Activated CD4-positive, alpha-beta T cell treated with anti-CD3 and anti-CD28 coated beads, Interleukin-2, amount 10 ng/mL, durations not matched to agents 7 days and 5 days (primary cell): ENCODE results near the gene GPR15LG. TPM values are rescaled to one million over a fixed set of nuclear protein-coding genes. Genes with fewer than 3 reads are reported as not detected.
"Not testable (repeated sequence)": the region's sequence is repeated elsewhere in the genome, so short reads cannot be mapped to it uniquely, and the experiment has no call there.

ENCODE experiments used
- CTCF ChIA-PET: fragments of 350-600 bp; sonication (Branson Sonifier 250); formaldehyde crosslinking; loops from one replicate; lab custom pipeline; 2021; ENCODE audit warnings: antibody characterized with exemption; lab: Charles Lee
- POLR2A ChIA-PET: fragments of 350-600 bp; sonication (Branson Sonifier 250); formaldehyde crosslinking; loops from one replicate; lab custom pipeline; 2021; ENCODE audit warnings: antibody characterized with exemption; lab: Charles Lee
- DNase-seq: peaks from one replicate; pipeline ENCODE4 v3.0.0-alpha.2; 2020
- H3K27ac Mint-ChIP-seq: one replicate; pipeline ENCODE4 v1.8.0; 2021; ENCODE audit warnings: mild to moderate bottlenecking, moderate library complexity, mixed read lengths
- H3K27me3 Mint-ChIP-seq: one replicate; pipeline ENCODE4 v1.8.0; 2021; ENCODE audit warnings: mixed read lengths
- H3K36me3 Mint-ChIP-seq: one replicate; pipeline ENCODE4 v1.8.0; 2021; ENCODE audit warnings: low read depth, mixed read lengths
- H3K4me1 Mint-ChIP-seq: one replicate; pipeline ENCODE4 v1.8.0; 2021; ENCODE audit warnings: mixed read lengths
- H3K4me3 Mint-ChIP-seq: one replicate; pipeline ENCODE4 v1.8.0; 2021; ENCODE audit warnings: mild to moderate bottlenecking, moderate library complexity, mixed read lengths
- H3K9me3 Mint-ChIP-seq: one replicate; pipeline ENCODE4 v1.8.0; 2021; ENCODE audit warnings: mixed read lengths
- total RNA-seq, 2 experiments: library from RNA; stranded (reverse); gene quantifications; one replicate each; pipeline ENCODE4 v1.2.3, GENCODE V29; 2021

GPR15LG gene
- not detected for total RNA-seq

DNA sequence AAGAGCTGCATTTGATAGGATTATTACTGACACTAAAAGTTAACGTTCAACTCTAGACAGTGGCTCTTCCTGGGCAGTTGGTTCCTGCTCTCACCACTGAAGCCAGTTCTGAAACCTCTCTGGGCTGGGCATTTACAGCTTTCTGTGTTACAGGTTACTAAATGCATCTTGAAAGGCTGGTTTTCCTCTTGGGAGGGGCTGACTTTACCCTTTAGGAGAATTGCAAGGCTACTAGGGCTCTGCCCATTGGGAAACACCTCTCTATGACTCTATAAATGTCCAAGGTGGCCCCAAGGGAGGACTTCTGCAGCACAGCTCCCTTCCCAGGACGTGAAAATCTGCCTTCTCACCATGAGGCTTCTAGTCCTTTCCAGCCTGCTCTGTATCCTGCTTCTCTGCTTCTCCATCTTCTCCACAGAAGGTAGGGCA lies at the start of gene GPR15LG:
Gene GPR15LG, plus strand, starts transcription at position 301 of the 429 bp plus-strand sequence. Its CDS starts 51 bp downstream, at position 352.
- ChIA-PET POLR2A (no interaction called here), CTCF (interaction anchor here (1.4 kb wide), 1 partner anchor 26 kb away, joined by 4 read pairs; no protein-coding TSS in a partner anchor)
- Mint-ChIP-seq H3K36me3 (no peaks in the 10 kb centered on the region), H3K4me3 (no peak within 1 kb of the TSS), H3K9me3 (no peaks in the 10 kb centered on the region), H3K27me3 (no peaks in the 10 kb centered on the region), H3K4me1 (no peaks in the 10 kb centered on the region), H3K27ac (no peak within 1 kb of the TSS)
- DNase-seq, result no peak

DNA sequence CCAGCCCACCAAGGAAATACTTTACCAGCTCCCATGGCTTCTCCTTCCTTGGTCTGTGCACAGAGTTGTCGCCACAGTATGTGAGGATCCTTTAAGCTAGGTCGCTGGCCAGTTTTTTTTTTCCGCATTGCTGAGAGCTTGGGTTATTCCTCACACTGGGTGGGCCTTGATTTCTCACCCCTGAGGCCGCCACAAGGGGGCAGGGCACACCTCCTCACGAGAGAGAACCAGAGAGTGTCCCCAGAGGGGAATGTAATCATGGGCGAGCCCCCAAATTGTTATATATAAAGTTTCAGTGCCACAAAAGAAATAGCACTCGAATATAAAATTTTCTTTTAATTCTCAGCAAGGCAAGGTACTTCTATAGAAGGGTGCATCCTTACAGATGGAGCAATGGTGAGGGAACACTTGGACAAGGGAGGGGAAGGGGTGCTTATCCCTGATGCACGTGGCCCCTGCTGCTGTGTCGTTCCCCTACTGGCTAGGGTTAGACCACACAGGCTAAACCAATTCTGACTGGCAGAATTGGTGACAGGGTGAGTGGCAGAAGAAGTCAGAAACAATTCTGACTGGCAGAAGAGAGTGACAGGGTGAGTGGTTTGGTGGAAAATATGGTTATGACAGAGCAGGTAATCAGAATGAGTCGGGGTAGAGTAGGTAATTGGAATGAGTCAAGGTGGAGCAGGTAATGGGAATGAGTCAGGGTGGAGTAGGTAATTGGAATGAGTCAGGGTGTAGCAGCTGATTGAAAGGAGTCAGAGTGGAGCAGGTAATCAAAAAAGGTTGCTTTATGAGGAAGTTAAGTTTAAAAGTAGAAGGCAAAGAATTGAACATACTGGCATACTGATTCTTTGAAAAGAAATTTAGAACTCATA lies 47.5 kb upstream of the GPR15LG start:
- POLR2A ChIA-PET, H3K36me3 Mint-ChIP-seq, DNase-seq, H3K4me3 Mint-ChIP-seq, H3K4me1 Mint-ChIP-seq, H3K27ac Mint-ChIP-seq: not testable (repeated sequence)
- CTCF ChIA-PET, result interaction anchor here (2.3 kb wide), 1 partner anchor 12 kb away, joined by 7 read pairs; the partner anchor contains the start of gene GHITM
- Mint-ChIP-seq H3K27me3 (peaks cover 18% of the 10 kb centered on the region), H3K9me3 (peaks cover 13% of the 10 kb centered on the region)

DNA sequence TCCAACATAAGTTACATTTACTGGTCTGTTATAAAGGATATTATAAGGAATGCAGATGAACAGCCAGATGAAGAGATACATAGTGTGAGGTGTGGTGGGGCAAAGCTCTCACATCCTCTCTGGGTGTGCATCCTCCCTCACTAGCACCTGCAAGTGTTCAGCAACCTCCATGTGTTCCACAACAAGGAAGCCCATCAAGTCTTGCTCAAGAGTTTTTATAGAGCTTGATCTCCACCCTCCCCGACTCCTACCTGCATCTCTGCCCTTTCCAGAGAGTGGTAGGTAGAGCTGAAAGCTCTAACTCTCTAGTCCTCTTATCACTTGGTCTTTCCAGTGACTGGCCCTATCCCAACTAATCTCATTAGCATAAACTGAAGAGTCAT lies 46.8 kb upstream of the GPR15LG start:
- no peak overlapping the region for H3K4me3 Mint-ChIP-seq
- ChIA-PET POLR2A (no interaction called here), CTCF (interaction anchor here (2.3 kb wide), 1 partner anchor 12 kb away, joined by 7 read pairs; the partner anchor contains the start of gene GHITM)
- H3K4me1 Mint-ChIP-seq, result no peaks in the 10 kb centered on the region
- H3K9me3 Mint-ChIP-seq, result peaks cover 13% of the 10 kb centered on the region
- peaks cover 18% of the 10 kb centered on the region for H3K27me3 Mint-ChIP-seq
- no peaks in the 10 kb centered on the region for H3K36me3 Mint-ChIP-seq
- DNase-seq, result no peak
- no peak overlapping the region for H3K27ac Mint-ChIP-seq

DNA sequence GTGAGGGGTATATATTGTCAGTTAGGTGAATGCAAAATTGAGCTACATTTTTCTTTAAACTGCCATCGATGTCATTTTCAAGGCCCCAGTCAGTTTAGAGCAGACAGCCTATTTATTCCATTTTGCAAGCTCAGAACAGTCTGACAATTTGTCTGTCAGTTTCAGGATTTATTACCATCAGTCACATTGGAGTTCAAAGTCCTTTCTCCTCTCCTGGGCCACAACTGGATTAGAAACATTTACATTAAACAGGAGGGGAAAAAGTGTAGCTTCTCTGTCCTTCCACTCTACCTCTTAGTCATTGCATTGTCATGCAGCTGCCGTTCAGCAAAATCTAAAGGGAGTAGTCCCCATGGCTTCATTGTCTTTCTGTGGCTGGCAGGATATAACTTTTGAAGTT lies 37.8 kb upstream of the GPR15LG start:
- H3K4me3 Mint-ChIP-seq, result no peak overlapping the region
- H3K4me1 Mint-ChIP-seq, result peaks cover 17% of the 10 kb centered on the region
- ChIA-PET POLR2A (no interaction called here), CTCF (interaction anchor here (0.5 to 1.1 kb wide), 2 partner anchors 12 to 412 kb away, joined by 3 to 4 read pairs; no protein-coding TSS in a partner anchor)
- DNase-seq, result no peak
- H3K36me3 Mint-ChIP-seq, result no peaks in the 10 kb centered on the region
- no peak overlapping the region for H3K27ac Mint-ChIP-seq
- H3K27me3 Mint-ChIP-seq, result peaks cover 5% of the 10 kb centered on the region
- H3K9me3 Mint-ChIP-seq, result no peaks in the 10 kb centered on the region

DNA sequence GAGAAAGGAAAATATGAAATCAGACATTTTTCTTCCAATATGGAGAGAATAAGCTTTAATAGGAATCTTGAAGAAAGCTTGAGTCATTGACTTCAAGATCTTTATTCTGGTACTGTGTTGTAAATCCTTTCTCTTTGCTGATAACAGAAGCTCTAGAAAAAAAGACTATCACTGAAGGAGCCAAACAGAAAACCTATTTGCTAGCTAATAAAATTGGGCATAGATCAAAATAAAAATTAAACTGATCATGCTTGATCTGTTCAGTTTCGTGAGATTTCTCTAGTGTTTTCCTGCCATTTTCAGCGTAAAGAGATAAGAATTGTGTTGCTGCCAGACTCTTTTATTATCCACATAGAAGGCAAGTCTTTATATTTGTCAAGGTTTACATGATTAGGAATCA lies 35.8 kb upstream of the GPR15LG start:
- peaks cover 31% of the 10 kb centered on the region for H3K4me1 Mint-ChIP-seq
- H3K4me3 Mint-ChIP-seq, result peak overlapping the region; percentile 93
- H3K9me3 Mint-ChIP-seq, result no peaks in the 10 kb centered on the region
- ChIA-PET POLR2A (no interaction called here), CTCF (interaction anchor here (0.8 to 3.0 kb wide), 4 partner anchors 10 to 40 kb away, joined by 3 to 11 read pairs (median 6); no protein-coding TSS in a partner anchor)
- H3K27me3 Mint-ChIP-seq, result peaks cover 5% of the 10 kb centered on the region
- peak overlapping the region; percentile 99 for H3K27ac Mint-ChIP-seq
- peaks cover 9% of the 10 kb centered on the region for H3K36me3 Mint-ChIP-seq
- DNase-seq, result no peak

DNA sequence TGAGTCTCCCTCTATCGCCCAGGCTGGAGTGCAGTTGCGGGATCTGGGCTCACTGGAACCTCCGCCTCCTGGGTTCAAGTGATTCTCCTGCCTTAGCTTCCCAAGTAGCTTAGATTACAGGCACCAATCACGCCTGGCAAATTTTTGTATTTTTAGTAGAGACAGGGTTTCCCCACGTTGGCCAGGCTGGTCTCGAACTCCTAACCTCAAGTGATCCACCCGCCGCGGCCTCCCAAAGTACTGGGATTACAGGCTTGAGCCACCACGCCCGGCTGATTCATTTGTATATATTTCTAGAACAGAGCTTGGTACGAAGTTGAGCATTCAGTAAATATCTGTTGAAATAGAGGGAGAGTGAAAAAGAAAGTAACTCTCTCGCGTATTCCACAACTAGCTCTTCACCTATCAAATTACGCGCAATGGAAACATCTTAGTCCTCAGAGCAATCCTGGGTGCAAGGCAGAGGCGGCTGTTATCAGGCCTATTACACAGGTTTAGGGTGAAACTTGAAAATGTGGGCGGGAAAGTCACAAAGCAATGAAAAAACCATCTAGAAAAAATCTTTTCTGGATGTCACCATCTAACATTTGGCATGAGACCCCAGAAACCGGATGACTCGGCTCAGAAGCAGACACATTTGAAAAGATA lies 35.0 kb upstream of the GPR15LG start:
- H3K4me3 Mint-ChIP-seq, result peak overlapping the region; percentile 93
- peaks cover 31% of the 10 kb centered on the region for H3K4me1 Mint-ChIP-seq
- peak overlapping the region; percentile 99 for H3K27ac Mint-ChIP-seq
- H3K36me3 Mint-ChIP-seq, result peaks cover 16% of the 10 kb centered on the region
- H3K9me3 Mint-ChIP-seq, result no peaks in the 10 kb centered on the region
- CTCF ChIA-PET, result interaction anchor here (0.6 to 3.0 kb wide), 10 partner anchors 10 to 129 kb away, joined by 3 to 11 read pairs (median 4); no protein-coding TSS in a partner anchor
- DNase-seq, result peak; percentile 52
- POLR2A ChIA-PET, result interaction anchor here (0.6 to 1.0 kb wide), 2 partner anchors 9 to 17 kb away, joined by 4 read pairs; no protein-coding TSS in a partner anchor
- H3K27me3 Mint-ChIP-seq, result peaks cover 5% of the 10 kb centered on the region

DNA sequence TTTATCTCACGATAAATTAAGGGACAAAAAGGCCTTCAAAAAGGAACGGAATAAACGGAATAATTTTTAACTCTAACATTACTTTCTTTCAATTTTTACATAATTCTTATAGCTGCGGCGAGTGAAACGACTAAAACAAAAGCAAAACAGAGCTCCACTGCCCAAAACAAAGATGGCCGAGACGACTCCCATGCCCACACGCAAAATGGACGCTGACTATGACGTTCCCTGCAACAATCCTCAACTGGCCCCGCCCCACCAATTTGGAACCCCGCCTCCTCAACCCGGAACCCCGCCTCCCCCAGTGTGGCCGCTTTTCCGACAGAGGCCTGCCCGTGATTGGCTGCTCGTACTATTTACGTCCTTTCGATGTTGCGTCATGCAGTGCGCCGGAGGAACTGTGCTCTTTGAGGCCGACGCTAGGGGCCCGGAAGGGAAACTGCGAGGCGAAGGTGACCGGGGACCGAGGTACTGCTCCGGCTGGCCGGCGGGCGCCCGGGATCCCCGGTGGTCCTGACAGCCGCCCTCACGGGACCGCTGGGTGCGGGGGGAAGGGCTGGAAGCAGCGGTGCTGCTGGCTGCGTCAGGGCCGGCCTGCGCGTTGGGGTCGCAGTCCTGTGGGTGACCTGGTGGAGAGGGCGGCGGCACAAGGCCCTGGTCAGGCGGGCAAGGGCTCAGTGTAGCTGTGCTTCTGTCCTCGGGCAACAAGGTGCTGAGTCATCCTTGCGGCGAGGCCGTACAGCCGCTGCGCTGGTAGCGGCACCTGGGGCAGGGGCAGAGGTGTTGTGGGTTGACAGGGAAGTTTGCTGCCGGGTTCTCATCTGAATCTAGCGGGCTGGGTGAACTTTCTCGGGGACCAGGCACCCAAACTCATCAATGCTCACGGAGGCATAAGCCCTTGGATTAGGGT lies 34.2 kb upstream of the GPR15LG start, which contains the start of gene GHITM:
Gene GHITM, plus strand, starts transcription at position 384 of the 910 bp plus-strand sequence. CDS start 1,992 bp downstream, outside the sequence.
- no peaks in the 10 kb centered on the region for H3K9me3 Mint-ChIP-seq
- H3K27me3 Mint-ChIP-seq, result peaks cover 5% of the 10 kb centered on the region

DNA sequence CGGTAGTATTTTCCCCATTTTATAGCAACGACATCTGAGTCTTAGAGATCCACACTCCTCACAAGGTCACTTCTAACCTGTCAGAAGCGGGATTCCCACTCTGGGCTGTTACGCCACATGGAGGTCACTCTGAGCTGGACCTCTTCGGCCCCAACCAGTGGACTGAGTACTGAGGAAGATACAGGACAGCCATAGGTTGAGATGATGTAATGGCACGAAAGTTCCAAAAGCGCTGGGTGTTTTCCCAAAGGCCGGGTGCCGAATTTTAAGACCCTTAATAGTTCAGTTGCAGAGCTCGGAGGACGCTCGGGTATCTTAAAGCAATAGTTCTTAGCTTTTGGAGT lies 33.6 kb upstream of the GPR15LG start:
- H3K36me3 Mint-ChIP-seq, result peaks cover 25% of the 10 kb centered on the region
- DNase-seq, result no peak
- no peaks in the 10 kb centered on the region for H3K9me3 Mint-ChIP-seq
- ChIA-PET CTCF (interaction anchor here (2.2 to 3.0 kb wide), 2 partner anchors 9 to 19 kb away, joined by 6 to 11 read pairs; no protein-coding TSS in a partner anchor), POLR2A (no interaction called here)
- H3K27me3 Mint-ChIP-seq, result peaks cover 4% of the 10 kb centered on the region
- H3K4me1 Mint-ChIP-seq, result peaks cover 31% of the 10 kb centered on the region
- peak overlapping the region; percentile 99 for H3K27ac Mint-ChIP-seq
- peak overlapping the region; percentile 93 for H3K4me3 Mint-ChIP-seq

More for the DNA sequence above, 34.2 kb upstream of the GPR15LG start, which contains the start of gene GHITM:
- DNase-seq, result peak; percentile 99
- ChIA-PET POLR2A (interaction anchor here (0.6 to 1.0 kb wide), 2 partner anchors 8 to 16 kb away, joined by 4 read pairs; no protein-coding TSS in a partner anchor), CTCF (interaction anchor here (0.6 to 3.0 kb wide), 9 partner anchors 9 to 128 kb away, joined by 3 to 11 read pairs (median 4); no protein-coding TSS in a partner anchor)
- H3K27ac Mint-ChIP-seq, result peak within 1 kb of the TSS; percentile 99
- H3K4me3 Mint-ChIP-seq, result peak within 1 kb of the TSS; percentile 93
- peaks cover 31% of the 10 kb centered on the region for H3K4me1 Mint-ChIP-seq
- peaks cover 20% of the 10 kb centered on the region for H3K36me3 Mint-ChIP-seq

DNA sequence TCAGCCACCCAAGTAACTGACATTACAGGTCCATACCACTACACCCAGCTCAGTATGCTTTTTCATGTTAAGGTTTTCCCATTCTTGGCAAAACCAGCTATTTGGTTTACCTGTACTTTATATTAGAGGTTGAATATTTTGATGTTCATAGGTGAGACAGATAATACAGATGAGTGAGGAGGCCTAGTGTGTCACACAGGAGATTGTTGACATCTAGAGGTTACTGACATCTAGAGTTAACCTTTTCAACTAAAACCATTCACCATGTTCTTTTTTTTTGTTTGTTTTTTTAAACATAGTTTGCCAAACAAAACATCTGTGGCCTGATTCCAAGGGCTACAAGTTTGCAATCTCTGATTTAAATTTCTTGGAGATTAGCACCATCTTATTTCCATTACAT lies 26.3 kb upstream of the GPR15LG start:
- Mint-ChIP-seq H3K27me3 (no peaks in the 10 kb centered on the region), H3K4me1 (peaks cover 7% of the 10 kb centered on the region), H3K36me3 (peaks cover 56% of the 10 kb centered on the region), H3K9me3 (no peaks in the 10 kb centered on the region), H3K27ac (no peak overlapping the region), H3K4me3 (no peak overlapping the region)
- POLR2A ChIA-PET, result interaction anchor here (1.6 kb wide), 1 partner anchor 8 kb away, joined by 4 read pairs; the partner anchor contains the start of gene GHITM
- CTCF ChIA-PET, result interaction anchor here (0.7 to 2.6 kb wide), 9 partner anchors 8 to 92 kb away, joined by 3 to 11 read pairs (median 4); partner anchors contain the start of genes GHITM and GPR15LG
- no peak for DNase-seq

DNA sequence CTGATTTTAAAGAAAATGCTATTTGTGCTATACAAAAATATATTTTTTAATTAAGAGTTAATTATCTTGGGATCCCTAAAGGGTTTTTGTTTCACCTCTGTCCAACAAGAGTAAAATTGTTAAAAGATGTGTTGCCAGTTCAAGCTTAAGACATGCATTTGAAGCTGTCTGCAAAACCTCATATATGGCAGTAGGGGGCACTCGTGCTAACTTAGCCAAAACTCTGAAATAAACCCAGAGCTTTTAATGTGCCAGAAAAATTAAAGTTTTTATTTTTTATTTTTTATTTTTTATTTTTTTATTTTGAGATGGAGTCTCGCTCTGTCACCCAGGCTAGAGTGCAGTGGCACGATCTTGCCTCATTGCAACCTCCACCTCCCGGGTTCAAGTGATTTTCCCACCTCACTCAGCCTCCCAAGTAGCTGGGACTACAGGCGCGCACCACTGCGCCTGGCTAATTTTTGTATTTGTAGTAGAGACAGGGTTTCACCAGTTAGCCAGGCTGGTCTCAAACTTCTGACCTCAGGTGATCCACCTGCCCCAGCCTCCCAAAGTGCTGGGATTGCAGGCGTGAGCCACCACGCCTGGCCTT lies 25.5 kb upstream of the GPR15LG start:
- H3K36me3 Mint-ChIP-seq, result peaks cover 56% of the 10 kb centered on the region
- H3K27ac Mint-ChIP-seq, H3K4me1 Mint-ChIP-seq, H3K9me3 Mint-ChIP-seq, H3K27me3 Mint-ChIP-seq, H3K4me3 Mint-ChIP-seq: not testable (repeated sequence)
- POLR2A ChIA-PET, result interaction anchor here (1.6 kb wide), 1 partner anchor 9 kb away, joined by 4 read pairs; the partner anchor contains the start of gene GHITM
- peak; percentile 44 for DNase-seq
- CTCF ChIA-PET, result interaction anchor here (0.6 to 2.6 kb wide), 13 partner anchors 8 to 216 kb away, joined by 3 to 11 read pairs (median 4); partner anchors contain the start of genes GHITM and GPR15LG

DNA sequence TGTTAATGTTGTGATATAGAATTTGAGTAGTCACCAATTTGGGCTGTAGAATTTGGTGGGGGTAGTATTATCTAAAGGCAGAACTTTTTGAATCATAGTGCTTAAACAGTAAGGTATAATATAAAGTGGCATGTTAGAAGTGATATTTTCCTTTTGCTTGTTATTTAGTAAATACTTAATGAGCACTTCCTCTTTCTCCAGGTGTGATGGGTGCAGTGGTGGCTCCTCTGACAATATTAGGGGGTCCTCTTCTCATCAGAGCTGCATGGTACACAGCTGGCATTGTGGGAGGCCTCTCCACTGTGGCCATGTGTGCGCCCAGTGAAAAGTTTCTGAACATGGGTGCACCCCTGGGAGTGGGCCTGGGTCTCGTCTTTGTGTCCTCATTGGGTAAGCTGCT lies 23.7 kb upstream of the GPR15LG start:
- CTCF ChIA-PET, result interaction anchor here (0.6 to 2.6 kb wide), 4 partner anchors 9 to 64 kb away, joined by 3 to 11 read pairs (median 4); partner anchors contain the start of gene GHITM
- Mint-ChIP-seq H3K4me1 (peaks cover 4% of the 10 kb centered on the region), H3K9me3 (no peaks in the 10 kb centered on the region), H3K27me3 (no peaks in the 10 kb centered on the region), H3K27ac (no peak overlapping the region), H3K36me3 (peaks cover 47% of the 10 kb centered on the region), H3K4me3 (no peak overlapping the region)
- DNase-seq, result no peak
- POLR2A ChIA-PET, result interaction anchor here (0.6 kb wide), 1 partner anchor 24 kb away, joined by 4 read pairs; no protein-coding TSS in a partner anchor
